MM.1S (cell line): Measurements from ENCODE around the gene MRPS6.

Experiments
- DNase-seq: peaks from one replicate; pipeline ENCODE4 v3.0.0-alpha.2; 2015
- H2AFZ ChIP-seq: fragments of 300-600 bp; sonication (generic); 2 replicates; pipeline ENCODE4 v1.6.0; 2016; ENCODE audit warnings: antibody characterized with exemption, low read length
- H3F3A ChIP-seq: fragments of 300-600 bp; sonication (generic); 2 replicates; pipeline ENCODE4 v1.6.1; 2016; ENCODE audit warnings: mild to moderate bottlenecking, antibody characterized with exemption, low read length, moderate library complexity, mixed read lengths; ENCODE audit not compliant: insufficient read depth
- H3K27ac ChIP-seq: fragments of 300-600 bp; sonication (generic); 2 replicates; pipeline ENCODE4 v1.5.1; 2016; ENCODE audit warnings: mild to moderate bottlenecking, low read length
- H3K27me3 ChIP-seq: fragments of 300-600 bp; sonication (generic); replicated peaks from 2 replicates; pipeline ENCODE4 v1.6.0; 2016; ENCODE audit warnings: low read length; ENCODE audit not compliant: insufficient read depth
- H3K36me3 ChIP-seq: fragments of 300-600 bp; sonication (generic); replicated peaks from 2 replicates; pipeline ENCODE4 v1.6.1; 2016; ENCODE audit warnings: mild to moderate bottlenecking, low read length, mixed read lengths; ENCODE audit not compliant: insufficient read depth
- H3K4me1 ChIP-seq: fragments of 300-600 bp; sonication (generic); 2 replicates; pipeline ENCODE4 v1.6.1; 2016; ENCODE audit warnings: low read length, mixed read lengths
- H3K4me2 ChIP-seq: fragments of 300-600 bp; sonication (generic); 2 replicates; pipeline ENCODE4 v1.6.0; 2016; ENCODE audit warnings: low read depth, low read length
- H3K4me3 ChIP-seq: fragments of 300-600 bp; sonication (generic); 2 replicates; pipeline ENCODE4 v1.5.1; 2016; ENCODE audit warnings: low read length, mixed read lengths
- H3K79me2 ChIP-seq: fragments of 300-600 bp; sonication (generic); 2 replicates; pipeline ENCODE4 v1.6.1; 2016; ENCODE audit warnings: mixed run types, low read length, mixed read lengths
- H3K9ac ChIP-seq: fragments of 300-600 bp; sonication (generic); 2 replicates; pipeline ENCODE4 v1.6.1; 2016; ENCODE audit warnings: low read length, mixed read lengths
- H3K9me2 ChIP-seq: fragments of 300-600 bp; sonication (generic); replicated peaks from 2 replicates; pipeline ENCODE4 v1.6.1; 2016; ENCODE audit warnings: mild to moderate bottlenecking, low read length, mixed read lengths; ENCODE audit not compliant: insufficient read depth
- H3K9me3 ChIP-seq: fragments of 300-600 bp; sonication (generic); replicated peaks from 2 replicates; pipeline ENCODE4 v1.6.1; 2016; ENCODE audit warnings: mild to moderate bottlenecking, low read length, mixed read lengths; ENCODE audit not compliant: insufficient read depth
- H4K20me1 ChIP-seq: fragments of 300-600 bp; sonication (generic); 2 replicates; pipeline ENCODE4 v1.6.1; 2016; ENCODE audit warnings: mild to moderate bottlenecking, low read length, moderate library complexity, mixed read lengths; ENCODE audit not compliant: insufficient read depth
- EZH2 ChIP-seq: fragments of 300-600 bp; sonication (generic); optimal IDR thresholded peaks from 2 replicates; pipeline ENCODE3; 2017; ENCODE audit warnings: low read depth, mild to moderate bottlenecking, antibody characterized with exemption, low read length, mixed read lengths
- EZH2phosphoT487 ChIP-seq: fragments of 300-600 bp; sonication (generic); IDR thresholded peaks from 2 replicates; pipeline ENCODE4 v1.6.1; 2018; ENCODE audit warnings: antibody characterized with exemption, low read length
- TF ChIP-seq, protein P1 (sequence below): fragments of 300-600 bp; sonication (generic); IDR thresholded peaks from 2 replicates; pipeline ENCODE4 v1.5.1; 2016; ENCODE audit warnings: antibody characterized with exemption, low read length, mixed read lengths

MRPS6 gene

DNA sequence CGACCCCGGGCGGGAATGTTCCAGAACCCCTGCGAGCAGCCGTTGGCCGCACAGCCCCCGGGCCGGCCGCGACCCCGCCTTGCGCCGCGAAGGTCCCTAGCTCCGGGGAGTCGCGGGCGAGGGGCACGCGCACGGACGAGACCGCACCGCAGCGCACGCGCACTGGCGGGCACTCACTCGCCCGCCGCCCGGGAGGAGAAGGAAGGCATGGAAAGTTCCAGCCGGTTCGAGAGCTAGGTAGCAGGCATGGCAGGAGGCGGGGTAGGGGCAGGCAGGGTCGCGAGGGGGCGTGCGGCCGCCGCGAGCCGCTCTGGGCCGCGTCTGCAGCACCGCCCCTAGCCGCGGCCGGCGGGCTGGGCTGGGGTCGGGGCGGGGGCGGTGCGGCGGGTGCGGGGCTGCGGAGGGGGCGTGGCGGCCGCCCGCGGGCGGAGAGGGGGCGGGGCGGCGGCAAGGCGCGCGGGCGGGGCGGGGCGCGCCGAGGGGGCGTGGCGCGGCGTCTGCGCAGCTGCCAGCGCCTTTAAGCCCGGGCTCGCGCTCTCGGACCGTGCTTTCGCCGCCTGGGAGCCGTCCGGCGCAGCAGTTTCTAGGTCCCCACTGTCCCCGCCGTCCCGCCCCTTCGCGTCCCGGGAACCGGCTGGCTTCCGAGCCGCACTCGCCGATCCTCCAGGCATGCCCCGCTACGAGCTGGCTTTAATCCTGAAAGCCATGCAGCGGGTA is at the start of gene MRPS6, which contains the start of gene SLC5A3:
Gene MRPS6 (plus strand): TSS at position 547 of the 717 bp plus-strand sequence. CDS start 123 bp downstream, at position 670.
Gene SLC5A3 (plus strand): TSS at position 547 of the 717 bp plus-strand sequence. CDS start 21,621 bp downstream, outside the sequence.
- Histone ChIP-seq H4K20me1 (no peaks in the 10 kb centered on the region; the same call in 1 of the 2 replicates), H3K4me3 (peak within 1 kb of the TSS; percentile 73), H3K9me3 (no peaks in the 10 kb centered on the region), H3K79me2 (peaks cover 27% of the 10 kb centered on the region), H3K27me3 (no peaks in the 10 kb centered on the region), H3K9ac (peak within 1 kb of the TSS; percentile 55; the same call in 1 of the 2 replicates), H3K9me2 (no peaks in the 10 kb centered on the region), H3K4me2 (peak within 1 kb of the TSS; percentile 87), H2AFZ (peak within 1 kb of the TSS; percentile 69), H3K4me1 (peaks cover 6% of the 10 kb centered on the region), H3F3A (peaks cover 7% of the 10 kb centered on the region; the same call in 1 of the 2 replicates), H3K27ac (peak within 1 kb of the TSS; percentile 41; the same call in 1 of the 2 replicates), H3K36me3 (no peaks in the 10 kb centered on the region)
- TF ChIP-seq EZH2 (no peak), EZH2phosphoT487 (no peak)
- TF ChIP-seq, protein P1, sequence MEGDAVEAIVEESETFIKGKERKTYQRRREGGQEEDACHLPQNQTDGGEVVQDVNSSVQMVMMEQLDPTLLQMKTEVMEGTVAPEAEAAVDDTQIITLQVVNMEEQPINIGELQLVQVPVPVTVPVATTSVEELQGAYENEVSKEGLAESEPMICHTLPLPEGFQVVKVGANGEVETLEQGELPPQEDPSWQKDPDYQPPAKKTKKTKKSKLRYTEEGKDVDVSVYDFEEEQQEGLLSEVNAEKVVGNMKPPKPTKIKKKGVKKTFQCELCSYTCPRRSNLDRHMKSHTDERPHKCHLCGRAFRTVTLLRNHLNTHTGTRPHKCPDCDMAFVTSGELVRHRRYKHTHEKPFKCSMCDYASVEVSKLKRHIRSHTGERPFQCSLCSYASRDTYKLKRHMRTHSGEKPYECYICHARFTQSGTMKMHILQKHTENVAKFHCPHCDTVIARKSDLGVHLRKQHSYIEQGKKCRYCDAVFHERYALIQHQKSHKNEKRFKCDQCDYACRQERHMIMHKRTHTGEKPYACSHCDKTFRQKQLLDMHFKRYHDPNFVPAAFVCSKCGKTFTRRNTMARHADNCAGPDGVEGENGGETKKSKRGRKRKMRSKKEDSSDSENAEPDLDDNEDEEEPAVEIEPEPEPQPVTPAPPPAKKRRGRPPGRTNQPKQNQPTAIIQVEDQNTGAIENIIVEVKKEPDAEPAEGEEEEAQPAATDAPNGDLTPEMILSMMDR = no peak
- peak; percentile 97 for DNase-seq

DNA sequence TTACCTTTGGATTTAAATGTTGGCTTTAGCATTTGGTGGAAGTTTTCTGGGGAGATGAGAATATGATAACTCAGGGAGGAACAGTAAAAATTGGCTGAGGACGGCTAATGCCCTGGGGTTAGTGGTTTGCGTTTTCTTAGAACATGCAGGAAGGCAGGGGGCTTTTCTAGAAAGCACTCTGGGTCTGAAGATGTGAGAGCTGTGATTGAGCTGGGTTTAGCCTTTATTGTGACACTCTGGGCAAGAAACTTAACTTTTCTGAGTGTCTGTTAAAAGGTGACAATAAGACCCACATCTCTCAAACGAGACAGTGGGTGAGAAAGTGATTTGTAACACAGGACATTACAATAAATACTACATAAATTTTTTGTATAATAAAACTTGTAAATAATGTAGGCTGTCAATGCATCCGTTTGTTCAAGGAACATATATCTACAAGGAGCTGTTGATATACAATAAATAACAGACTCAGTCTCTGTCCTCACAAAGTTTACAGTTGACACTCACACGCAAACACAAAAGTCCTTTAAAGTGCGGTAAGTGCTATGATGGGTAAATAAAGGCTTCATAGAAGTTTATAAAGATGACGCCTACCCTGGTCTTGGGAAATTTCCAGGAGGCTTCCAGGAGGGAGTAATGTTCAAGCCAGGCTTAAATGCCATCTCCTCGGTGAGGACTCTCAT is 49.5 kb upstream of the MRPS6 start:
- no peaks in the 10 kb centered on the region for H4K20me1 ChIP-seq
- no peak overlapping the region for H3K4me2 ChIP-seq
- no peak for DNase-seq
- H3K9ac ChIP-seq = no peak overlapping the region
- peaks cover 22% of the 10 kb centered on the region for H3K4me1 ChIP-seq
- no peaks in the 10 kb centered on the region for H3K79me2 ChIP-seq
- no peaks in the 10 kb centered on the region for H3K9me2 ChIP-seq
- no peak overlapping the region for H3K4me3 ChIP-seq
- no peak for TF ChIP-seq EZH2
- TF ChIP-seq, protein P1 = no peak
- TF ChIP-seq EZH2phosphoT487 = no peak
- H3K27ac ChIP-seq = no peak overlapping the region
- no peaks in the 10 kb centered on the region for H3K27me3 ChIP-seq
- no peak overlapping the region for H2AFZ ChIP-seq
- peaks cover 18% of the 10 kb centered on the region for H3F3A ChIP-seq
- H3K36me3 ChIP-seq = no peaks in the 10 kb centered on the region
- H3K9me3 ChIP-seq = no peaks in the 10 kb centered on the region

DNA sequence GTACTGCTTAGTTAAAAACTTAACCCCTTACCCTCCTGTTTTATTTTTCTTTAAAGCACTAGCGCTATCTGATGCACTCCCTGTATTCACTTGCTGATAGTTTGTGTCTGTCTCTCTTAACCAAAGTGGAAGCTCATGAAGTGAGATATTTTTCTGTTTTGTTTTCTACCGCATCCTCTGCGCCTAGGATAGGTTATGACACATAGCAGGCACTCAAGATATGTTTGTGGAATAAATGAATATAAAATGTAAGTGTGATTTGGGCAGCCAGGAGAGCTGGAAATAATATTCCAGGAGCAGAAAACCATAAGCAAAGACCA is 49.0 kb upstream of the MRPS6 start:
- H3K9me3 ChIP-seq = no peaks in the 10 kb centered on the region
- H3K36me3 ChIP-seq = no peaks in the 10 kb centered on the region
- H3K4me3 ChIP-seq = no peak overlapping the region
- H2AFZ ChIP-seq = no peak overlapping the region
- H3K4me2 ChIP-seq = no peak overlapping the region
- H3K27ac ChIP-seq = no peak overlapping the region
- no peaks in the 10 kb centered on the region for H3K79me2 ChIP-seq
- no peaks in the 10 kb centered on the region for H4K20me1 ChIP-seq
- H3K4me1 ChIP-seq = peaks cover 17% of the 10 kb centered on the region
- TF ChIP-seq, protein P1 = no peak
- TF ChIP-seq EZH2 = no peak
- TF ChIP-seq EZH2phosphoT487 = no peak
- peaks cover 14% of the 10 kb centered on the region for H3F3A ChIP-seq
- DNase-seq = no peak
- H3K9me2 ChIP-seq = no peaks in the 10 kb centered on the region
- H3K27me3 ChIP-seq = no peaks in the 10 kb centered on the region
- no peak overlapping the region for H3K9ac ChIP-seq
